Fibroblast of lung (primary cell): ENCODE results near the gene ARHGEF4. TPM values are rescaled to one million over a fixed set of nuclear protein-coding genes. Genes with fewer than 3 reads are reported as not detected.

Source experiments
- DNase-seq, 2 donors: peaks; one replicate each; pipeline versions ENCODE4 v3.0.0 to v3.0.0-alpha.2; 2010; ENCODE audit warnings: low read depth in 2 of 2
- H2AFZ ChIP-seq: 2 replicates; pipeline ENCODE4 v1.5.1; 2012; ENCODE audit warnings: low read length, control low read depth, inconsistent platforms
- H3K27ac ChIP-seq: 2 replicates; pipeline ENCODE4 v1.5.1; 2011; ENCODE audit warnings: low read length, control low read depth; ENCODE audit not compliant: insufficient read depth
- H3K27me3 ChIP-seq: 2 replicates; pipeline ENCODE4 v1.5.1; 2011; ENCODE audit warnings: mild to moderate bottlenecking, low read length; ENCODE audit not compliant: control insufficient read depth, insufficient read depth
- H3K36me3 ChIP-seq: 2 replicates; pipeline ENCODE4 v1.5.1; 2011; ENCODE audit warnings: low read length; ENCODE audit not compliant: control insufficient read depth, insufficient read depth
- H3K4me1 ChIP-seq: 2 replicates; pipeline ENCODE4 v1.5.1; 2011; ENCODE audit warnings: low read length; ENCODE audit not compliant: control insufficient read depth, insufficient read depth; ENCODE audit errors: extremely low read depth
- H3K4me2 ChIP-seq: 2 replicates; pipeline ENCODE4 v1.5.1; 2011; ENCODE audit warnings: low read length, control low read depth; ENCODE audit not compliant: insufficient read depth; ENCODE audit errors: extremely low read depth
- H3K4me3 ChIP-seq, 4 experiments: fragments of 200-600 bp in 1 of 4; sonication (generic) in 1 of 4; replicated peaks in 1 of 4; 2 replicates each; pipeline ENCODE4 v1.5.1; 2011 to 2016; ENCODE audit warnings: low read length in 4 of 4, low read depth in 3 of 4, mild to moderate bottlenecking in 3 of 4, control low read depth in 2 of 4, inconsistent platforms in 1 of 4, mixed read lengths in 1 of 4; ENCODE audit not compliant: insufficient read depth in 1 of 4; ENCODE audit errors: control extremely low read depth in 1 of 4
- H3K79me2 ChIP-seq: 2 replicates; pipeline ENCODE4 v1.5.1; 2012; ENCODE audit warnings: mild to moderate bottlenecking, low read length, inconsistent platforms; ENCODE audit not compliant: control insufficient read depth, insufficient read depth
- H3K9ac ChIP-seq: 2 replicates; pipeline ENCODE4 v1.5.1; 2011; ENCODE audit warnings: mild to moderate bottlenecking, low read length, control low read depth; ENCODE audit not compliant: insufficient read depth
- H3K9me3 ChIP-seq: 2 replicates; pipeline ENCODE4 v1.5.1; 2012; ENCODE audit warnings: low read depth, low read length; ENCODE audit not compliant: control insufficient read depth, insufficient read depth
- H4K20me1 ChIP-seq: 2 replicates; pipeline ENCODE4 v1.5.1; 2011; ENCODE audit warnings: low read length; ENCODE audit not compliant: control insufficient read depth, insufficient read depth; ENCODE audit errors: extremely low read depth
- CTCF ChIP-seq, 2 donors: IDR thresholded peaks in 1 of 2; conservative IDR thresholded peaks in 1 of 2; 1 replicate in 1 of 2; 2 replicates in 1 of 2; pipeline ENCODE4 v1.5.1; 2011 to 2012; ENCODE audit warnings: low read length in 2 of 2, control low read depth in 1 of 2, inconsistent platforms in 1 of 2, low read depth in 1 of 2, mild to moderate bottlenecking in 1 of 2
- EZH2 ChIP-seq: IDR thresholded peaks from 2 replicates; pipeline ENCODE4 v1.5.1; 2012; ENCODE audit warnings: low read length, control low read depth, mild to moderate bottlenecking; ENCODE audit errors: missing control alignments
- polyA plus RNA-seq, 2 donors: library from polyadenylated mRNA; depleted of rRNA in 1 of 2; stranded (reverse) in 1 of 2; unstranded in 1 of 2; fragments of >200 nt; gene quantifications; 2 replicates each; pipeline ENCODE4 v1.2.1, GENCODE V29; 2011 to 2012; ENCODE audit warnings: missing spikeins in 1 of 2
- total RNA-seq: library from RNA; depleted of rRNA; stranded (reverse); fragments of >200 nt; gene quantifications from 2 replicates; pipeline ENCODE4 v1.2.1, GENCODE V29; 2014

Gene ARHGEF4
- total and polyA plus RNA-seq, 2 donors (not counting 1 experiment from before 2014, with no cell fraction given), result 0.05 to 0.83 TPM

GRCh38 chr2:131055169-131056065 lies 218.7 kb downstream of the ARHGEF4 start:
- Histone ChIP-seq H3K4me3 (no peak overlapping the region), H3K27me3 (no peaks in the 10 kb centered on the region), H3K4me2 (no peak overlapping the region), H3K36me3 (peaks cover 19% of the 10 kb centered on the region), H4K20me1 (no peaks in the 10 kb centered on the region), H3K9ac (no peak overlapping the region), H3K27ac (peak overlapping the region; percentile 51), H2AFZ (no peak overlapping the region), H3K4me1 (no peaks in the 10 kb centered on the region), H3K79me2 (peaks cover 46% of the 10 kb centered on the region), H3K9me3 (no peaks in the 10 kb centered on the region)
- DNase-seq, result peak in 1 of 2 donors; percentile 78
- no peak for TF ChIP-seq CTCF (conservative IDR thresholded peaks at IDR 0.05 in 1 of 2, IDR thresholded peaks at IDR 0.05 in 1 of 2; ENCODE audit: low read depth in 1 of 2, low read length in 2 of 2)
- no peak for TF ChIP-seq EZH2

- no peak overlapping the region for H3K4me3 ChIP-seq
- DNase-seq, result peak in 1 of 2 donors; percentile 13
- no peaks in the 10 kb centered on the region for H4K20me1 ChIP-seq
- H3K4me1 ChIP-seq, result no peaks in the 10 kb centered on the region
- no peaks in the 10 kb centered on the region for H3K27me3 ChIP-seq
- H2AFZ ChIP-seq, result no peak overlapping the region
- H3K36me3 ChIP-seq, result peaks cover 16% of the 10 kb centered on the region
- no peak overlapping the region for H3K4me2 ChIP-seq
- H3K79me2 ChIP-seq, result peaks cover 51% of the 10 kb centered on the region
- H3K27ac ChIP-seq, result peak overlapping the region; percentile 19
- H3K9ac ChIP-seq, result no peak overlapping the region
- H3K9me3 ChIP-seq, result no peaks in the 10 kb centered on the region
- TF ChIP-seq CTCF (conservative IDR thresholded peaks at IDR 0.05 in 1 of 2, IDR thresholded peaks at IDR 0.05 in 1 of 2; ENCODE audit: low read depth in 1 of 2, low read length in 2 of 2) (no peak), EZH2 (no peak)
These were observed 219.7 kb downstream of the ARHGEF4 start for GRCh38 chr2:131056204-131056931.

GRCh38 chr2:131056932-131057287 lies 220.2 kb downstream of the ARHGEF4 start:
- H4K20me1 ChIP-seq, result no peaks in the 10 kb centered on the region
- H3K4me1 ChIP-seq, result no peaks in the 10 kb centered on the region
- peaks cover 56% of the 10 kb centered on the region for H3K79me2 ChIP-seq
- no peak for TF ChIP-seq EZH2
- TF ChIP-seq CTCF (conservative IDR thresholded peaks at IDR 0.05 in 1 of 2, IDR thresholded peaks at IDR 0.05 in 1 of 2; ENCODE audit: low read depth in 1 of 2, low read length in 2 of 2), result no peak
- no peak overlapping the region for H3K4me3 ChIP-seq
- H2AFZ ChIP-seq, result no peak overlapping the region
- H3K27me3 ChIP-seq, result no peaks in the 10 kb centered on the region
- no peak overlapping the region for H3K27ac ChIP-seq
- H3K9ac ChIP-seq, result no peak overlapping the region
- no peaks in the 10 kb centered on the region for H3K9me3 ChIP-seq
- no peak for DNase-seq
- peaks cover 16% of the 10 kb centered on the region for H3K36me3 ChIP-seq
- no peak overlapping the region for H3K4me2 ChIP-seq
